K562 (cell line): ENCODE data around the gene UNC45A. TPM values are rescaled to one million over a fixed set of nuclear protein-coding genes. Genes with fewer than 3 reads are reported as not detected.

Experiments used
- BCOR ChIP-seq: fragments of 450-650 bp; IDR thresholded peaks from 2 replicates; pipeline ENCODE4 v1.6.1; 2016
- EGR1 ChIP-seq: fragments of 450-650 bp; conservative IDR thresholded peaks from 2 replicates; pipeline ENCODE4 v1.6.1; 2017; ENCODE audit warnings: mild to moderate bottlenecking
- L3MBTL2 ChIP-seq: fragments of 450-650 bp; IDR thresholded peaks from 2 replicates; pipeline ENCODE4 v1.6.1; 2016; ENCODE audit warnings: mild to moderate bottlenecking, moderate library complexity
- NBN ChIP-seq: fragments of 450-650 bp; IDR thresholded peaks from 2 replicates; pipeline ENCODE4 v1.6.1; 2016; ENCODE audit warnings: low read depth, mild to moderate bottlenecking
- NFRKB ChIP-seq: fragments of 450-650 bp; IDR thresholded peaks from 2 replicates; pipeline ENCODE4 v1.6.1; 2016; ENCODE audit warnings: low read depth
- POLR2AphosphoS5 ChIP-seq: IDR thresholded peaks from 2 replicates; pipeline ENCODE4 v1.6.1; 2011; ENCODE audit warnings: mild to moderate bottlenecking, low read depth, low read length, moderate library complexity; ENCODE audit not compliant: control insufficient read depth, insufficient read depth
- SRSF7 ChIP-seq: fragments of 200-400 bp; formaldehyde crosslinking; optimal IDR thresholded peaks from 2 replicates; pipeline ENCODE3; 2017; ENCODE audit warnings: mild to moderate bottlenecking, low read depth, low read length
- TCF3 ChIP-seq: sonication (generic); formaldehyde crosslinking; IDR thresholded peaks from 2 replicates; pipeline ENCODE4 v1.4.0; 2020; ENCODE audit warnings: mild to moderate bottlenecking, missing genetic modification reagents
- ZNF124 ChIP-seq: sonication (generic); formaldehyde crosslinking; IDR thresholded peaks from 2 replicates; pipeline ENCODE4 v1.8.1; 2022; ENCODE audit warnings: missing genetic modification reagents
- ZNF23 ChIP-seq: fragments of 250-450 bp; sonication (Bioruptor Pico); IDR thresholded peaks from 2 replicates; pipeline ENCODE4 v1.4.0; 2020; ENCODE audit warnings: mild to moderate bottlenecking
- ZNF311 ChIP-seq: fragments of 250-450 bp; sonication (Bioruptor Pico); IDR thresholded peaks from 2 replicates; pipeline ENCODE4 v1.4.0; 2020; ENCODE audit warnings: mild to moderate bottlenecking, moderate library complexity
- ZNF584 ChIP-seq: fragments of 200-800 bp; sonication (Bioruptor generic); IDR thresholded peaks from 2 replicates; pipeline ENCODE4 v1.6.1; 2016; ENCODE audit warnings: low read depth, mild to moderate bottlenecking, missing genetic modification characterization, missing compliant biosample characterization
- ZNF785 ChIP-seq: fragments of 250-450 bp; sonication (Bioruptor Pico); IDR thresholded peaks from 2 replicates; pipeline ENCODE4 v1.4.0; 2020; ENCODE audit warnings: mild to moderate bottlenecking
- polyA plus RNA-seq, 8 experiments: library from polyadenylated mRNA; depleted of rRNA in 4 of 8; stranded (reverse) in 5 of 8; unstranded in 3 of 8; fragments of >200 nt; fragmentation: Nextera tagmentation in 2 of 8; fragmentation: Illumina TruSeq in 1 of 8; extraction: Ambion mirVana in 2 of 8; extraction: Trizol in 1 of 8; gene quantifications; 2 replicates each; pipeline versions ENCODE4 v1.2.1 to v1.2.3, GENCODE V29; 2011 to 2014; ENCODE audit warnings: inconsistent platforms in 1 of 8, missing spikeins in 1 of 8
- total RNA-seq, 7 experiments: library from RNA; depleted of rRNA in 6 of 7; stranded (reverse); fragments of >200 nt in 6 of 7; fragmentation: Illumina TruSeq in 2 of 7; extraction: Trizol in 2 of 7; gene quantifications; 2 replicates each; pipeline versions ENCODE4 v1.2.1 to v1.2.3, GENCODE V29; 2011 to 2021; ENCODE audit warnings: low replicate concordance in 1 of 7
- TF ChIP-seq, protein P1 (sequence below): fragments of 450-650 bp; IDR thresholded peaks from 2 replicates; pipeline ENCODE4 v1.6.1; 2016; ENCODE audit warnings: mild to moderate bottlenecking, moderate library complexity
- TF ChIP-seq, protein P2 (sequence below), 2 experiments: IDR thresholded peaks in 1 of 2; conservative IDR thresholded peaks in 1 of 2; 2 replicates each; pipeline ENCODE4 v1.6.1; 2016; ENCODE audit warnings: low read depth in 2 of 2, mild to moderate bottlenecking in 1 of 2, missing compliant biosample characterization in 1 of 2, missing genetic modification characterization in 1 of 2, moderate library complexity in 1 of 2

Gene UNC45A
- total and polyA plus RNA-seq, 9 of the 15 experiments (the other 6 are each of a cell fraction or from before 2014, with no cell fraction given) = 22.4 to 79.3 (median 43.7) TPM

DNA sequence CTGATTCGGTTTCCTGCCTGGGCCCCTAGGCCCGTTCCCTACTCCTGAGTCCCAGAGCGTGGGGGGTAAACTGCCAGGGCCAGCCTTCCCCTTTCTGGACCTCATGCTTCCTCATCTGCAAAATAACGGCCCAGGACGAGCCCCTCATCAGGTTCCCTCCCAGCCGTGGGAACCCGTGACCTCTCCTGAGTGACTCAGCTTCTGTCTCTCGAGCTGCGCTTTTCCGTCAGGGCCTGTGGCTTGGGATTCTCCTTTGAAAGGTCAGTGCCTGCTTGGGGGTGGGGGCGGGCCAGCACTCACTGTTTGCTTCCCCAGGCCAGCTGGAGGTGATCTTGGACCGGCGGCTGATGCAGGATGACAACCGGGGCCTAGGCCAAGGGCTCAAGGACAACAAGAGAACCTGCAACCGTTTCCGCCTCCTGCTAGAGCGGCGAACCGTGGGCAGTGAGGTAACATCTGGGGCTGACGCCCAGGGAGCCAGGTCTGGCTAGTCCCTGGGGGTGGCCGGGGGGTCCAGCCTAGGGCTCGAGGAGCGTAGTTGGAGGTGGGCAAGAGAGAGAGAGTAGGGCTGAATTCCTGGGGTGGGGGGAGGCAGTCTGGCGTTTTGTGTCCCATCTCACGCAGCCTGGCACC is 19.2 kb upstream of the UNC45A start (continued):
- TF ChIP-seq, protein P1, sequence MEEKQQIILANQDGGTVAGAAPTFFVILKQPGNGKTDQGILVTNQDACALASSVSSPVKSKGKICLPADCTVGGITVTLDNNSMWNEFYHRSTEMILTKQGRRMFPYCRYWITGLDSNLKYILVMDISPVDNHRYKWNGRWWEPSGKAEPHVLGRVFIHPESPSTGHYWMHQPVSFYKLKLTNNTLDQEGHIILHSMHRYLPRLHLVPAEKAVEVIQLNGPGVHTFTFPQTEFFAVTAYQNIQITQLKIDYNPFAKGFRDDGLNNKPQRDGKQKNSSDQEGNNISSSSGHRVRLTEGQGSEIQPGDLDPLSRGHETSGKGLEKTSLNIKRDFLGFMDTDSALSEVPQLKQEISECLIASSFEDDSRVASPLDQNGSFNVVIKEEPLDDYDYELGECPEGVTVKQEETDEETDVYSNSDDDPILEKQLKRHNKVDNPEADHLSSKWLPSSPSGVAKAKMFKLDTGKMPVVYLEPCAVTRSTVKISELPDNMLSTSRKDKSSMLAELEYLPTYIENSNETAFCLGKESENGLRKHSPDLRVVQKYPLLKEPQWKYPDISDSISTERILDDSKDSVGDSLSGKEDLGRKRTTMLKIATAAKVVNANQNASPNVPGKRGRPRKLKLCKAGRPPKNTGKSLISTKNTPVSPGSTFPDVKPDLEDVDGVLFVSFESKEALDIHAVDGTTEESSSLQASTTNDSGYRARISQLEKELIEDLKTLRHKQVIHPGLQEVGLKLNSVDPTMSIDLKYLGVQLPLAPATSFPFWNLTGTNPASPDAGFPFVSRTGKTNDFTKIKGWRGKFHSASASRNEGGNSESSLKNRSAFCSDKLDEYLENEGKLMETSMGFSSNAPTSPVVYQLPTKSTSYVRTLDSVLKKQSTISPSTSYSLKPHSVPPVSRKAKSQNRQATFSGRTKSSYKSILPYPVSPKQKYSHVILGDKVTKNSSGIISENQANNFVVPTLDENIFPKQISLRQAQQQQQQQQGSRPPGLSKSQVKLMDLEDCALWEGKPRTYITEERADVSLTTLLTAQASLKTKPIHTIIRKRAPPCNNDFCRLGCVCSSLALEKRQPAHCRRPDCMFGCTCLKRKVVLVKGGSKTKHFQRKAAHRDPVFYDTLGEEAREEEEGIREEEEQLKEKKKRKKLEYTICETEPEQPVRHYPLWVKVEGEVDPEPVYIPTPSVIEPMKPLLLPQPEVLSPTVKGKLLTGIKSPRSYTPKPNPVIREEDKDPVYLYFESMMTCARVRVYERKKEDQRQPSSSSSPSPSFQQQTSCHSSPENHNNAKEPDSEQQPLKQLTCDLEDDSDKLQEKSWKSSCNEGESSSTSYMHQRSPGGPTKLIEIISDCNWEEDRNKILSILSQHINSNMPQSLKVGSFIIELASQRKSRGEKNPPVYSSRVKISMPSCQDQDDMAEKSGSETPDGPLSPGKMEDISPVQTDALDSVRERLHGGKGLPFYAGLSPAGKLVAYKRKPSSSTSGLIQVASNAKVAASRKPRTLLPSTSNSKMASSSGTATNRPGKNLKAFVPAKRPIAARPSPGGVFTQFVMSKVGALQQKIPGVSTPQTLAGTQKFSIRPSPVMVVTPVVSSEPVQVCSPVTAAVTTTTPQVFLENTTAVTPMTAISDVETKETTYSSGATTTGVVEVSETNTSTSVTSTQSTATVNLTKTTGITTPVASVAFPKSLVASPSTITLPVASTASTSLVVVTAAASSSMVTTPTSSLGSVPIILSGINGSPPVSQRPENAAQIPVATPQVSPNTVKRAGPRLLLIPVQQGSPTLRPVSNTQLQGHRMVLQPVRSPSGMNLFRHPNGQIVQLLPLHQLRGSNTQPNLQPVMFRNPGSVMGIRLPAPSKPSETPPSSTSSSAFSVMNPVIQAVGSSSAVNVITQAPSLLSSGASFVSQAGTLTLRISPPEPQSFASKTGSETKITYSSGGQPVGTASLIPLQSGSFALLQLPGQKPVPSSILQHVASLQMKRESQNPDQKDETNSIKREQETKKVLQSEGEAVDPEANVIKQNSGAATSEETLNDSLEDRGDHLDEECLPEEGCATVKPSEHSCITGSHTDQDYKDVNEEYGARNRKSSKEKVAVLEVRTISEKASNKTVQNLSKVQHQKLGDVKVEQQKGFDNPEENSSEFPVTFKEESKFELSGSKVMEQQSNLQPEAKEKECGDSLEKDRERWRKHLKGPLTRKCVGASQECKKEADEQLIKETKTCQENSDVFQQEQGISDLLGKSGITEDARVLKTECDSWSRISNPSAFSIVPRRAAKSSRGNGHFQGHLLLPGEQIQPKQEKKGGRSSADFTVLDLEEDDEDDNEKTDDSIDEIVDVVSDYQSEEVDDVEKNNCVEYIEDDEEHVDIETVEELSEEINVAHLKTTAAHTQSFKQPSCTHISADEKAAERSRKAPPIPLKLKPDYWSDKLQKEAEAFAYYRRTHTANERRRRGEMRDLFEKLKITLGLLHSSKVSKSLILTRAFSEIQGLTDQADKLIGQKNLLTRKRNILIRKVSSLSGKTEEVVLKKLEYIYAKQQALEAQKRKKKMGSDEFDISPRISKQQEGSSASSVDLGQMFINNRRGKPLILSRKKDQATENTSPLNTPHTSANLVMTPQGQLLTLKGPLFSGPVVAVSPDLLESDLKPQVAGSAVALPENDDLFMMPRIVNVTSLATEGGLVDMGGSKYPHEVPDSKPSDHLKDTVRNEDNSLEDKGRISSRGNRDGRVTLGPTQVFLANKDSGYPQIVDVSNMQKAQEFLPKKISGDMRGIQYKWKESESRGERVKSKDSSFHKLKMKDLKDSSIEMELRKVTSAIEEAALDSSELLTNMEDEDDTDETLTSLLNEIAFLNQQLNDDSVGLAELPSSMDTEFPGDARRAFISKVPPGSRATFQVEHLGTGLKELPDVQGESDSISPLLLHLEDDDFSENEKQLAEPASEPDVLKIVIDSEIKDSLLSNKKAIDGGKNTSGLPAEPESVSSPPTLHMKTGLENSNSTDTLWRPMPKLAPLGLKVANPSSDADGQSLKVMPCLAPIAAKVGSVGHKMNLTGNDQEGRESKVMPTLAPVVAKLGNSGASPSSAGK = peak; percentile 74
- peak; percentile 30; the same call in 1 of the 2 replicates for TF ChIP-seq POLR2AphosphoS5
- TF ChIP-seq NBN = no peak
- no peak for TF ChIP-seq NFRKB
- 0 out of 2 replicates have a peak, but pooled peaks have one; percentile 30 for TF ChIP-seq TCF3 (CRISPR knock-in tag)
- 0 out of 2 replicates have a peak, but pooled peaks have one; percentile 21 for TF ChIP-seq BCOR
- TF ChIP-seq ZNF584 (CRISPR knock-in tag) = 0 out of 2 replicates have a peak, but pooled peaks have one; percentile 58
- no peak for TF ChIP-seq ZNF785 (CRISPR knock-in tag)
- TF ChIP-seq, protein P2, sequence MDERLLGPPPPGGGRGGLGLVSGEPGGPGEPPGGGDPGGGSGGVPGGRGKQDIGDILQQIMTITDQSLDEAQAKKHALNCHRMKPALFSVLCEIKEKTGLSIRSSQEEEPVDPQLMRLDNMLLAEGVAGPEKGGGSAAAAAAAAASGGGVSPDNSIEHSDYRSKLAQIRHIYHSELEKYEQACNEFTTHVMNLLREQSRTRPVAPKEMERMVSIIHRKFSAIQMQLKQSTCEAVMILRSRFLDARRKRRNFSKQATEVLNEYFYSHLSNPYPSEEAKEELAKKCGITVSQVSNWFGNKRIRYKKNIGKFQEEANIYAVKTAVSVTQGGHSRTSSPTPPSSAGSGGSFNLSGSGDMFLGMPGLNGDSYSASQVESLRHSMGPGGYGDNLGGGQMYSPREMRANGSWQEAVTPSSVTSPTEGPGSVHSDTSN (CRISPR knock-in tag; IDR thresholded peaks at IDR 0.05; ENCODE audit: low read depth) = no peak
- TF ChIP-seq, protein P2 (tag; conservative IDR thresholded peaks at IDR 0.05; ENCODE audit: low read depth) = 0 out of 2 replicates have a peak, but pooled peaks have one; percentile 12
- TF ChIP-seq ZNF23 (CRISPR knock-in tag) = no peak
- TF ChIP-seq ZNF124 (CRISPR knock-in tag) = no peak
- TF ChIP-seq EGR1 = peak; percentile 64
- TF ChIP-seq SRSF7 = no peak
- TF ChIP-seq ZNF311 (CRISPR knock-in tag) = no peak
- TF ChIP-seq L3MBTL2 = peak; percentile 86
